GM23248 (cell line): Measurements from ENCODE around the gene CYP3A4.

Experiments
- EZH2 ChIP-seq: fragments of 200-600 bp; sonication (generic); IDR thresholded peaks from 2 replicates; pipeline ENCODE4 v1.6.1; 2018; ENCODE audit warnings: antibody characterized with exemption, mild to moderate bottlenecking; ENCODE audit not compliant: insufficient read depth, poor library complexity, severe bottlenecking
- EZH2phosphoT487 ChIP-seq: fragments of 200-600 bp; sonication (generic); IDR thresholded peaks from 2 replicates; pipeline ENCODE4 v1.6.1; 2018; ENCODE audit warnings: antibody characterized with exemption, moderate library complexity, mild to moderate bottlenecking, low read depth; ENCODE audit not compliant: insufficient read depth

DNA sequence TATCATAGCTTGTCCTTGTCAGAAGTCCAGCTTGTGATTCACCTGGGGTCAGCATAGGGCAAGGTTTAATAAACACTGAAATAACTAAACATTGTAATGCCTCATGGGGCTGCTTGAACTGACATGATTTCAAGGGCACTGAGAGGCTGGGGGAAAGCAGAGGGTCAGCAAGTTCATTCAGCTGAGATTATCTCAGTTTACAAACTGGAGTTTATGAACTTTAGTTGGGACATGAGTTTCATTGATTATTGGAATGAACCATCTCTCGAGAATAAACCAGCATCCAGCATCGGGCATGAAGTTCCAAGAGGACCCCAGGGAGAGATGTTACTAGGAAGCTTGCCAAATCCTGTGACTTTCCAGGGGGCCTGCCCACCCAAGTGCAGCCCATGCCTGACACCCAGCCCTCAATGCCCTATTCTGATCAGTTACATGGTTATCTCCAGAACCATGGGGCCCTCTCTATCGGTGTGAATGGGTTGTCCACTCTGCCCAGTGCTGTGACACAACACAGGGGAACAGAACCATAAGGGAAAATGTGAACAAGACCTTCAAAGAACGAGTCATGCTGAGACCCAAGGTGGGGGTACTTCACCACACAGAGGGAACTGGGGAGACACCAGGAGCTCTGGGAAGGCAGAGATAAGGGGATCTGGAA lies 41.1 kb downstream of the CYP3A4 start:
- TF ChIP-seq EZH2: no peak
- TF ChIP-seq EZH2phosphoT487: no peak
